GM19023 (cell line): ENCODE results near the gene KIR2DL4.
"Not testable (repeated sequence)": the region's sequence is repeated elsewhere in the genome, so short reads cannot be mapped to it uniquely, and the experiment has no call there.

Source experiments
- ATAC-seq: cut with Tn5 transposase; IDR thresholded peaks from one replicate; pipeline ENCODE4 v1.9.1; 2021; ENCODE audit warnings: mild to moderate bottlenecking, moderate library complexity; ENCODE audit not compliant: unreplicated experiment

KIR2DL4 gene

DNA sequence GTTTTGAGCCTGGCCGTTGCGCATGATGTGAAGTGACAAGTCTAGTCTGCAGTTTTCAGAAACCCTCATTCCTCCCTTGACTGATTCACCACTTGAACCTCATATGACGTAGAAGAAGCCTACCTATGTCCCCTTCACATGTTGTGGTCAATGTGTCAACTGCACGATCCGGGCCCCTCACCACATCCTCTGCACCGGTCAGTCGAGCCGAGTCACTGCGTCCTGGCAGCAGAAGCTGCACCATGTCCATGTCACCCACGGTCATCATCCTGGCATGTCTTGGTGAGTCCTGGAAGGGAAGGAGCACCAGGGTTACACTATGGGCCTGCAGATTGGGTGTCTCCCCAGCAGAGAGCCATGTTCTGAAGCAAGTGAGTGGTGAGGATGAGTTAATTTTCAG lies at the start of gene KIR2DL4:
Gene KIR2DL4 (plus strand): TSS at position 201 of the 400 bp plus-strand sequence. CDS start 42 bp downstream, at position 243.
- ATAC-seq: no peak

DNA sequence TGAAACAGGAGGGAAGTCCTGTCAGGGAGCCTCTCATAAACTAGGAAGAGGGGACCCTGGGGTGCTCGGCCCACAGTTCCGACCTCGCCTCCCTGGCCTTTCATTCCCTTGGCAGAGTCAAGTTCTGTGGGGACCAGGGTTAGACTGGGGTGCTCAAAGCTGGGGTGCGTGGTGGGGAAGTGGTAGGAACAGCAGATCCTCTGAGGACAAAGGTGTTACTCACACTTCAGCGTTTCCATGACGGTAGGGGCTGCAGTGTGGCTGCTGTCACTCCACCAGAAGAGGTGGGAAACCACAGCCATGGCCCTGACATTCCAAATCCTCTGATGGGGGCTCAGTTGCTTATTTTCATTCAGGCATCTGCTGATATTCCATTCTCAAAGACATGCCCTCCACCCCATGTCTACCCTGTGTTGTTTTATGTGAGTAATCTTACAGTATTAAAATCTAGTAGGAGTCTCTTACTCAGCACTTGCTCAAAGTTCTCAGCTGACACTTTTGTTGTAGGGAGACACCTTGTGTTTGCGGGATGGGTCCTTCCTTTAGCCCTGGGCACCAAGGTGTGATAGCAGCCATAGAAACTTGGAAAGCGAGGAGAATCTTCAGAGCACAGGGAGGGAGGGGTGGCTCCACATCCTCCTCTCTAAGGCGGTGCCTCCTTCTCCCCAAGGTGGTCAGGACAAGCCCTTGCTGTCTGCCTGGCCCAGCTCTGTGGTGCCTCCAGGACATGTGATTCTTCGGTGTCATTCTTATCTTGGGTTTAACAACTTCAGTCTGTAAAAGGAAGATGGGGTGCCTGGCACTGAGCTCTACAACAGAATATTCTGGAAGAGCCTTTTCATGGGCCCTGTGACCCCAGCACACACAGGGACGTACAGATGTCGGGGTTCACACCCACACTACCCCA lies 47.0 kb upstream of the KIR2DL4 start:
- ATAC-seq: not testable (repeated sequence)

DNA sequence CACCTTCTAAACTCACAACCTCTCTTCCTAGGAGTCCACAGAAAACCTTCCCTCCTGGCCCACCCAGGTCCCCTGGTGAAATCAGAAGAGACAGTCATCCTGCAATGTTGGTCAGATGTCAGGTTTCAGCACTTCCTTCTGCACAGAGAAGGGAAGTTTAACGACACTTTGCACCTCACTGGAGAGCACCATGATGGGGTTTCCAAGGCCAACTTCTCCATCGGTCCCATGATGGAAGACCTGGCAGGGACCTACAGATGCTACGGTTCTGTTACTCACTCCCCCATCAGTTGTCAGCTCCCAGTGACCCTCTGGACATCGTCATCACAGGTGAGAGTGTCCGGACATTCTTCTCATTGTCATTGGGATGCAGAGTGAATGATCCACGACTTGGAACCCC lies 44.8 kb upstream of the KIR2DL4 start:
- not testable (repeated sequence) for ATAC-seq

GRCh38 chr19:54764219-54764618 lies 39.2 kb upstream of the KIR2DL4 start:
- ATAC-seq: not testable (repeated sequence)

- not testable (repeated sequence) for ATAC-seq
Measured at GRCh38 chr19:54766464-54766863, 36.9 kb upstream of the KIR2DL4 start.

GRCh38 chr19:54769646-54770045 lies 33.8 kb upstream of the KIR2DL4 start, which contains the start of gene KIR2DL1:
KIR2DL1 (plus strand) TSS chr19:54769793; CDS start chr19:54769851, 58 bp downstream.
- not testable (repeated sequence) for ATAC-seq

DNA sequence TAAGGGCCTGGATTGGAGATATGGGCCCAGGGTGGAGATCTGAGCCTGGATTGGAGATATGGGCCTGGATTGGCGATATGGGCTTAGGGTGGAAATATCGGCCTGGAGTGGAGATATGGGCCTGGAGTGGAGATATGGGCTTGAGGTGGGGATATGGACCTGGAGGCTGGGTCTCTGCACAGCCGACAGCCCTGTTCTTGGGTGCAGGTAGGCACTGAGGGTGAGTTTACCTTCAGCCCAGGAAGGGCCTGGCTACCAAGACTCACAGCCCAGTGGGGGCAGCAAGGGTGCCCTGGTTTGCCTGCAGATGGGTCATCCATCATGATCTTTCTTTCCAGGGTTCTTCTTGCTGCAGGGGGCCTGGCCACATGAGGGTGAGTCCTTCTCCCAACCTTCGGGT lies 32.9 kb upstream of the KIR2DL4 start:
- not testable (repeated sequence) for ATAC-seq

DNA sequence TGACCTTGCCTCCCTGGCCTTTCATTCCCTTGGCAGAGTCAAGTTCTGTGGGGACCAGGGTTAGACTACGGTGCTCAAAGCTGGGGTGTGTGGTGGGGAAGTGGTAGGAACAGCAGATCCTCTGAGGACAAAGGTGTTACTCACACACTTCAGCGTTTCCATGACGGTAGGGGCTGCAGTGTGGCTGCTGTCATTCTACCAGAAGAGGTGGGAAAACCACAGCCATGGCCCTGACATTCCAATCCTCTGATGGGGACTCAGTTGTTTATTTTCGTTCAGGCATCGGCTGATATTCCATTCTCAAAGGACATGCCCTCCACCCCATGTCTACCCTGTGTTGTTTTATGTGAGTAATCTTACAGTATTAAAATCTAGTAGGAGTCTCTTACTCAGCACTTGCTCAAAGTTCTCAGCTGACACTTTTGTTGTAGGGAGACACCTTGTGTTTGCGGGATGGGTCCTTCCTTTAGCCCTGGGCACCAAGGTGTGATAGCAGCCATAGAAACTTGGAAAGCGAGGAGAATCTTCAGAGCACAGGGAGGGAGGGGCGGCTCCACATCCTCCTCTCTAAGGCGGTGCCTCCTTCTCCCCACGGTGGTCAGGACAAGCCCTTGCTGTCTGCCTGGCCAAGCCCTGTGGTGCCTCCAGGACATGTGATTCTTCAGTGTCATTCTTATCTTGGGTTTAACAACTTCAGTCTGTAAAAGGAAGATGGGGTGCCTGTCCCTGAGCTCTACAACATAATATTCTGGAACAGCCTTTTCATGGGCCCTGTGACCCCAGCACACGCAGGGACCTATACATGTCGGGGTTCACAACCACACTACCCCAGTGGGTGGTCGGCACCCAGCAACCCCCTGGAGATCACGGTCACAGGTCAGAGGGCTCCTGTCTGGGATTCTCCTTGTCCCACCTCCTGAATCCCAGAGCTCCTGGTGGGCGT lies 32.1 kb upstream of the KIR2DL4 start:
- ATAC-seq: not testable (repeated sequence)

DNA sequence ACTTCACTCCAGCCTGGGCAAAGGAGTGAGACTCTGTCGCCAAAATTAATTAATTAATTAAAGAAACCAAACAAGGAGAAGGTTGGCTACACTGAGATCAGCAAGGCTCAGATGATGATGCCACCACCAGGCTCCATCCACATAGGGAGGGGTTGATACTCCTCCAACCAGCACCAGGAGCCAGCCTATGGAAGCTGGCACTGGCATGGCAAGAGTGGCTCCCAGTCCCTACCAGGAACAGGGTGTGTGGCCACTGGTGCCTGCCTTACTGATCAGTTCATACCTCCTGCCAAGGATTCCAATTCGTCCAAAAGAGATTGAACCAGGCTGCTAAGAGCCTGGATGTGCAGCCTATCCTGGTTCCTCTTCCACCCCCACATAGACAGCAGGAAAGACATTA lies 30.7 kb upstream of the KIR2DL4 start:
- ATAC-seq: not testable (repeated sequence)

GRCh38 chr19:54775095-54775815 lies 28.2 kb upstream of the KIR2DL4 start:
- ATAC-seq: not testable (repeated sequence)

DNA sequence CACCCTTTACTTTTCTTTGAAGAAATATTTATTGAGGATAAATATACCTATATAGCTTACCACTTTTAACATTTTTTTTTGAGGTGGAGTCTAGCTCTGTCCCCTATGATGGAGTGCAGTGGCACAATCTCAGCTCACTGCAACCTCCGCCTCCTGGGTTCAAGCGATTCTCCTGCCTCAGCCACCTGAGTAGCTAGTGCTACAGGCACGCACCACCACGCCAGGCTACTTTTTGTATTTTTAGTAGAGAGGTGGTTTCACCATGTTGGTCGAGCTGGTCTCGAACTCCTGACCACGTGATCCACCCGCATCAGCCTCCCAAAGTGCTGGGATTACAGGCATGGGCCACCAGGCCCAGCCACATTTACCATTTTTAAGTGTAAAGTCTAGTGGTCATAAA lies 27.6 kb upstream of the KIR2DL4 start:
- not testable (repeated sequence) for ATAC-seq

GRCh38 chr19:54777851-54778250 lies 25.6 kb upstream of the KIR2DL4 start:
- ATAC-seq: not testable (repeated sequence)

DNA sequence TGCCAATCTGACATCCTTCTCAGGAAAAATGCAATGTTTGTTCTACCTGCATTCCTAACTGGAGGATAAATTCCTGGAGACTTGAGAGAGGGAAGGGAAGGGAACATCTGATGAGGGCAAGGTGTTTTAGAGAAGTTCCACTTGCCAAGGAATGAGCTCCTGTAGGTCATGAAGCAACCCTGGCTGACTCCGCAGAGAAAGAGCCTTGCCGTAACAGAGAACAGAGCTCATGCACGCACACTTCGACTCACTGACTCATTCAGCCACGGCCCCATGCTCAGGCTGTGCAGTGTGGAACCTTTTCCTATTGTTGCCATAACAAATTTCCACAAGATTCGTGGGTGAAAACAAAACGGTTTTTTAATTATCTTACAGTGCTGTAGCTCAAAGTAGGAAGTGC lies 24.5 kb upstream of the KIR2DL4 start:
- not testable (repeated sequence) for ATAC-seq

DNA sequence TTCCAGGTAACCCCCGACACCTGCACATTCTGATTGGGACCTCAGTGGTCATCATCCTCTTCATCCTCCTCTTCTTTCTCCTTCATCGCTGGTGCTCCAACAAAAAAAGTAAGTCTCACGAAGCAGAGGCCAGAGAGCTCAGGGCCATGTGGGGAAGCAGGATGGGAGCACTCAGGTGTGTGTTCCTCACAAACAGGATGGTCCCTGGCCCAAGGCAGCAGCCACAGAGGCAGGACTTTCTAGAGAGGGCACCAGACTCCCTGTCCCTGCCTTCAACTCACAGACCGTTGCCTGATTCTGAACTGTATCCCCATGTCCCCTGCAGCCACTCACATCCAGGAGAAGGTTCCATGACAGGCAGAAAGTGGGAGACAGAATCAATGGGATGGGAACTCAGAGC lies 20.5 kb upstream of the KIR2DL4 start:
- not testable (repeated sequence) for ATAC-seq

DNA sequence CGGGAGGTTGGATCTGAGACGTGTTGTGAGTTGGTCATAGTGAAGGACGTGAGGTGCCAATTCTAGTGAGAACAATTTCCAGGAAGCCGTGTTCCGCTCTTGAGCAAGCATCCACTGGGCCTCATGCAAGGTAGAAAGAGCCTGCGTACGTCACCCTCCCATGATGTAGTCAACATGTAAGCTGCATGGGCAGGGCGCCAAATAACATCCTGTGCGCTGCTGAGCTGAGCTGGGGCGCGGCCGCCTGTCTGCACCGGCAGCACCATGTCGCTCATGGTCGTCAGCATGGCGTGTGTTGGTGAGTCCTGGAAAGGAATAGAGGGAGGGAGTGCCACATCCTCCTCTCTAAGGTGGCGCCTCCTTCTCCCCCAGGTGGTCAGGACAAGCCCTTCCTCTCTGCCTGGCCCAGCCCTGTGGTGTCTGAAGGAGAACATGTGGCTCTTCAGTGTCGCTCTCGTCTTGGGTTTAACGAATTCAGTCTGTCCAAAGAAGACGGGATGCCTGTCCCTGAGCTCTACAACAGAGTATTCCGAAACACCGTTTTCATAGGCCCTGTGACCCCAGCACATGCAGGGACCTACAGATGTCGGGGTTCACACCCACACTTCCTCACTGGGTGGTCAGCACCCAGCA lies 17.2 kb upstream of the KIR2DL4 start:
- ATAC-seq: not testable (repeated sequence)

DNA sequence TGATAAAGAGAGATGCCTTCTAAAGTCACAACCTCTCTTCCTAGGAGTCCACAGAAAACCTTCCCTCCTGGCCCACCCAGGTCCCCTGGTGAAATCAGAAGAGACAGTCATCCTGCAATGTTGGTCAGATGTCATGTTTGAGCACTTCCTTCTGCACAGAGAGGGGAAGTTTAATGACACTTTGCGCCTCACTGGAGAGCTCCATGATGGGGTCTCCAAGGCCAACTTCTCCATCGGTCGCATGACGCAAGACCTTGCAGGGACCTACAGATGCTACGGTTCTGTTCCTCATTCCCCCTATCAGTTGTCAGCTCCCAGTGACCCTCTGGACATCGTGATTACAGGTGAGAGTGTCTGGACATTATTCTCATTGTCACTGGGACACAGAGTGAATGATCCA lies 15.3 kb upstream of the KIR2DL4 start:
- ATAC-seq: not testable (repeated sequence)

DNA sequence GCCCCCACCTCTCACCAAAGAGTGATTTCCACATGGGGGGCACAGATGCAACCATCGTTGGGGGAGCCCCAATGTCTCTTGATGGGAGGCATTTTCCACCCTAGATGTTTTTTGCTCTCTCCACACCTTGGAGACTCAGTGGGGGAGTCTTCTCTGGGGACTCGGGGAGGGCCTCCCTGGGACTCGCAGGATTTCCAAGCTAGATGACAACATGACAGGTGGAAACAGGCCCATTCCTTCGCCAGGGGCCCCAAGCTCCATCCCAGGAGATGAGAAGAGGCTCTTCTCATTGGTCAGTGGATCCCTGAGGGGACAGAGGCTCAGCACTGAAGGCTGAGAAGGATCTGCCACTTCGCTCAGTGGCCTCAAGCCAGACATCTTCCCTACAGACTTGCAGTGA lies 12.7 kb upstream of the KIR2DL4 start:
- no peak for ATAC-seq

DNA sequence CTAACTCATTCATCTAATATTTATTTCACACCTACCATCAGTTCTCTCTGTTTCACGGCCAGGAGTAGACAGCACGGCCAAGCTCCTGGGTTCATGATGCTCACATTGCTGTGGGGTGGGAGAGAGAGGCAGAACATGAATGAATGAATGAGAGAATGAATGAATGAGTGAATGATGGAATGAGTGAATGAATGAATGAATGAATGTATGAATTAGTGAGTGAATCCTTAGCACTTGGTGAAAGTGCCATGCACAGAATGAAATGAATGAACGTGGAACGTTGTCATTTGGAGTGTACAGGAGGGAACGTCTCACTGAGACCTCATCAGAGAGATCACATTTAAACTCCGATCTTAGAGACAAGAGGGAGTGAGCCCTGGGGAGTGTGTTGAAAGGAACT lies 11.9 kb upstream of the KIR2DL4 start:
- no peak for ATAC-seq

DNA sequence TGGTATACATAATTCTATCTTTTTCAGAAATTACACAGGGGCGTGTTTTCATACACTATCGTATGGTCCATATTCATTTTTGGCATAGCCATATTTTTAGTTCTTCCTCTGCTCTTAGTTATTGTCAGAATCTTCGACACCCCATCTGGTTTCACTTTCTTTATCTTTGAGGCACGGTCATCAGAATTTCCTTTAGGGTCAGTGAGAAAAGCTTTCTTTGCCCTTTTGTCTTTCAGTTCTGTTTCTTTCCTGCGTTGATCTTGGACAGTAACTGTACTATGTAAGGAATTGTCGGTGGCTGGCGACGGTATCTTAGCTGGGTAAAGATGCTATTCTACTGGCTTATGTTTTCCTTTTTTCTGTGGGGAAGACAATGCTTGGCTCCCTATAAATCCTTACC lies 10.6 kb upstream of the KIR2DL4 start:
- no peak for ATAC-seq

GRCh38 chr19:54795758-54796157 lies 7.7 kb upstream of the KIR2DL4 start:
- ATAC-seq: no peak
